SK-N-SH treated with all-trans-retinoic acid at 6 μM for 48 hours (cell line): ENCODE results near the gene SLC25A23.

Experiments
- ARNTL ChIP-seq: fragments of 450-650 bp; formaldehyde crosslinking; IDR thresholded peaks from 2 replicates; pipeline ENCODE4 v1.5.0; 2020; ENCODE audit warnings: low read depth, mild to moderate bottlenecking, moderate library complexity, borderline replicate concordance
- CSDC2 ChIP-seq: fragments of 250-450 bp; sonication (Bioruptor Pico); IDR thresholded peaks from 2 replicates; pipeline ENCODE4 v1.5.0; 2020; ENCODE audit warnings: mild to moderate bottlenecking, moderate library complexity
- GLIS3 ChIP-seq: fragments of 250-450 bp; sonication (Bioruptor Pico); IDR thresholded peaks from 2 replicates; pipeline ENCODE4 v1.5.0; 2020; ENCODE audit warnings: mild to moderate bottlenecking, moderate library complexity
- OSR1 ChIP-seq: fragments of 250-450 bp; sonication (Bioruptor Pico); IDR thresholded peaks from 2 replicates; pipeline ENCODE4 v1.8.0; 2022; ENCODE audit warnings: moderate library complexity, mild to moderate bottlenecking, inconsistent platforms
- POU6F1 ChIP-seq: fragments of 250-450 bp; sonication (Bioruptor Pico); IDR thresholded peaks from 2 replicates; pipeline ENCODE4 v1.8.0; 2021; ENCODE audit warnings: low read depth, mild to moderate bottlenecking, moderate library complexity, borderline replicate concordance
- PPARA ChIP-seq: fragments of 250-450 bp; sonication (Bioruptor Pico); IDR thresholded peaks from 2 replicates; pipeline ENCODE4 v1.5.0; 2020; ENCODE audit warnings: mild to moderate bottlenecking, borderline replicate concordance
- TSHZ2 ChIP-seq: fragments of 250-450 bp; sonication (Bioruptor Pico); IDR thresholded peaks from 2 replicates; pipeline ENCODE4 v1.5.0; 2020; ENCODE audit warnings: mild to moderate bottlenecking, moderate library complexity
- ZC3H10 ChIP-seq: fragments of 250-450 bp; sonication (Bioruptor Pico); IDR thresholded peaks from 2 replicates; pipeline ENCODE4 v1.5.1; 2021; ENCODE audit warnings: mild to moderate bottlenecking, moderate library complexity
- ZFP3 ChIP-seq: fragments of 250-450 bp; sonication (Bioruptor Pico); IDR thresholded peaks from 2 replicates; pipeline ENCODE4 v1.5.0; 2020; ENCODE audit warnings: mild to moderate bottlenecking, moderate library complexity

- TF ChIP-seq GLIS3 (no peak), CSDC2 (CRISPR knock-in tag) (no peak), POU6F1 (CRISPR knock-in tag) (no peak), OSR1 (no peak), ZFP3 (no peak), ZC3H10 (CRISPR knock-in tag) (no peak), TSHZ2 (no peak), PPARA (CRISPR knock-in tag) (no peak), ARNTL (CRISPR knock-in tag) (no peak)
Observed at GRCh38 chr19:6457958-6458694, 1.5 kb downstream of the SLC25A23 start.
